Neural crest cell (in vitro differentiated cells): ENCODE measurements around the gene ENGASE. TPM values are rescaled to one million over a fixed set of nuclear protein-coding genes. Genes with fewer than 3 reads are reported as not detected.

Experiments
- DNase-seq: peaks from one replicate; pipeline ENCODE4 v3.0.0; 2021; ENCODE audit warnings: low read depth, mixed read lengths, low spot score
- H3K27ac Mint-ChIP-seq: one replicate; pipeline ENCODE4 v1.8.0; 2021; ENCODE audit warnings: mild to moderate bottlenecking, mixed read lengths; ENCODE audit not compliant: unreplicated experiment
- H3K27me3 Mint-ChIP-seq: 2 replicates; pipeline ENCODE4 v1.8.0; 2021; ENCODE audit warnings: low read depth, mild to moderate bottlenecking, mixed read lengths
- H3K36me3 Mint-ChIP-seq: 2 replicates; pipeline ENCODE4 v1.8.0; 2021; ENCODE audit warnings: low read depth, mild to moderate bottlenecking, mixed read lengths
- H3K4me1 Mint-ChIP-seq: 2 replicates; pipeline ENCODE4 v1.8.0; 2021; ENCODE audit warnings: mixed read lengths
- H3K4me3 Mint-ChIP-seq: one replicate; pipeline ENCODE4 v1.8.0; 2021; ENCODE audit warnings: mild to moderate bottlenecking, mixed read lengths
- H3K9me3 Mint-ChIP-seq: 2 replicates; pipeline ENCODE4 v1.8.0; 2021; ENCODE audit warnings: mixed read lengths
- CTCF ChIP-seq: fragments of 200-600 bp; sonication (generic); conservative IDR thresholded peaks from 2 replicates; pipeline ENCODE4 v1.5.0; 2021; ENCODE audit warnings: antibody characterized with exemption, mild to moderate bottlenecking
- total RNA-seq: library from RNA; stranded (reverse); gene quantifications from 2 replicates; pipeline ENCODE4 v1.2.1, GENCODE V29; 2021

ENGASE gene
- total RNA-seq, 1 donor from 2014 or later = 52.6 TPM

- Mint-ChIP-seq H3K27me3 (no peaks in the 10 kb centered on the region), H3K27ac (no peak overlapping the region), H3K9me3 (no peaks in the 10 kb centered on the region), H3K36me3 (no peaks in the 10 kb centered on the region), H3K4me3 (no peak overlapping the region), H3K4me1 (peaks cover 4% of the 10 kb centered on the region)
- no peak for TF ChIP-seq CTCF
- DNase-seq = no peak
Observed at GRCh38 chr17:79091226-79091670, 16.6 kb downstream of the ENGASE start.

GRCh38 chr17:79092567-79092966 is 17.9 kb downstream of the ENGASE start:
- Mint-ChIP-seq H3K9me3 (no peaks in the 10 kb centered on the region), H3K4me1 (peaks cover 4% of the 10 kb centered on the region), H3K4me3 (no peak overlapping the region), H3K27me3 (no peaks in the 10 kb centered on the region), H3K27ac (no peak overlapping the region), H3K36me3 (no peaks in the 10 kb centered on the region)
- DNase-seq = no peak
- TF ChIP-seq CTCF = no peak

GRCh38 chr17:79093270-79093669 is 18.6 kb downstream of the ENGASE start:
- Mint-ChIP-seq H3K27me3 (no peaks in the 10 kb centered on the region), H3K27ac (no peak overlapping the region), H3K4me1 (peaks cover 4% of the 10 kb centered on the region), H3K4me3 (no peak overlapping the region), H3K9me3 (no peaks in the 10 kb centered on the region), H3K36me3 (no peaks in the 10 kb centered on the region)
- no peak for TF ChIP-seq CTCF
- no peak for DNase-seq

- peaks cover 4% of the 10 kb centered on the region for H3K4me1 Mint-ChIP-seq
- no peak overlapping the region for H3K27ac Mint-ChIP-seq
- TF ChIP-seq CTCF = no peak
- no peaks in the 10 kb centered on the region for H3K36me3 Mint-ChIP-seq
- no peaks in the 10 kb centered on the region for H3K27me3 Mint-ChIP-seq
- DNase-seq = no peak
- H3K4me3 Mint-ChIP-seq = no peak overlapping the region
- H3K9me3 Mint-ChIP-seq = no peaks in the 10 kb centered on the region
Observed at GRCh38 chr17:79094261-79094660, 19.6 kb downstream of the ENGASE start.

GRCh38 chr17:79095345-79096055 is 20.9 kb downstream of the ENGASE start:
- no peak for TF ChIP-seq CTCF
- H3K9me3 Mint-ChIP-seq = no peaks in the 10 kb centered on the region
- H3K4me1 Mint-ChIP-seq = peaks cover 4% of the 10 kb centered on the region
- no peak overlapping the region for H3K27ac Mint-ChIP-seq
- H3K36me3 Mint-ChIP-seq = no peaks in the 10 kb centered on the region
- H3K4me3 Mint-ChIP-seq = no peak overlapping the region
- no peaks in the 10 kb centered on the region for H3K27me3 Mint-ChIP-seq
- DNase-seq = no peak
